ENCODE results near the gene NR0B1. TPM values are rescaled to one million over a fixed set of nuclear protein-coding genes. Genes with fewer than 3 reads are reported as not detected.

Gene NR0B1
- total RNA-seq, 2 experiments from 2014 or later = not detected

GRCh38 chrX:30302956-30303355 lies 6.2 kb downstream of the NR0B1 start:
- no peak for DNase-seq
- no peaks in the 10 kb centered on the region for H3K4me1 Mint-ChIP-seq (ENCODE audit: low read depth)
- no peak overlapping the region for H3K27ac Mint-ChIP-seq
- no peaks in the 10 kb centered on the region for H3K36me3 Mint-ChIP-seq
- no peak overlapping the region for H3K4me3 Mint-ChIP-seq
- intact Hi-C loops (cut with micrococcal nuclease) = no loop called here
- H3K27me3 Mint-ChIP-seq = peaks cover 8% of the 10 kb centered on the region
- CTCF ChIA-PET = no interaction called here
- POLR2A ChIA-PET = no interaction called here
- no peaks in the 10 kb centered on the region for H3K9me3 Mint-ChIP-seq

GRCh38 chrX:30301963-30302362 lies 7.2 kb downstream of the NR0B1 start:
- Mint-ChIP-seq H3K27me3 (peaks cover 3% of the 10 kb centered on the region), H3K4me3 (no peak overlapping the region), H3K27ac (no peak overlapping the region), H3K9me3 (no peaks in the 10 kb centered on the region), H3K36me3 (no peaks in the 10 kb centered on the region), H3K4me1 (ENCODE audit: low read depth) (no peaks in the 10 kb centered on the region)
- ChIA-PET POLR2A (no interaction called here), CTCF (no interaction called here)
- intact Hi-C loops (cut with micrococcal nuclease) = no loop called here
- DNase-seq = no peak

GRCh38 chrX:30301208-30301607 lies 8.0 kb downstream of the NR0B1 start:
- Mint-ChIP-seq H3K27me3 (no peaks in the 10 kb centered on the region), H3K9me3 (no peaks in the 10 kb centered on the region), H3K36me3 (no peaks in the 10 kb centered on the region), H3K27ac (no peak overlapping the region), H3K4me3 (no peak overlapping the region), H3K4me1 (ENCODE audit: low read depth) (no peaks in the 10 kb centered on the region)
- no peak for DNase-seq
- intact Hi-C loops (cut with micrococcal nuclease) = no loop called here
- POLR2A ChIA-PET = no interaction called here
- CTCF ChIA-PET = interaction anchor here (0.6 kb wide), 1 partner anchor 1276 kb away, joined by 3 read pairs; no protein-coding TSS in a partner anchor

- Mint-ChIP-seq H3K36me3 (no peaks in the 10 kb centered on the region), H3K4me1 (ENCODE audit: low read depth) (no peaks in the 10 kb centered on the region), H3K27ac (no peak overlapping the region), H3K9me3 (no peaks in the 10 kb centered on the region), H3K4me3 (no peak overlapping the region), H3K27me3 (no peaks in the 10 kb centered on the region)
- CTCF ChIA-PET = no interaction called here
- POLR2A ChIA-PET = no interaction called here
- intact Hi-C loops (cut with micrococcal nuclease) = no loop called here
- DNase-seq = no peak
These were observed 12.6 kb downstream of the NR0B1 start for GRCh38 chrX:30296408-30297254.

GRCh38 chrX:30283456-30284200 lies 25.6 kb downstream of the NR0B1 start:
- Mint-ChIP-seq H3K4me1 (ENCODE audit: low read depth) (no peaks in the 10 kb centered on the region), H3K27me3 (no peaks in the 10 kb centered on the region), H3K9me3 (no peaks in the 10 kb centered on the region), H3K4me3 (no peak overlapping the region), H3K27ac (no peak overlapping the region), H3K36me3 (no peaks in the 10 kb centered on the region)
- no peak for DNase-seq
- intact Hi-C loops (cut with micrococcal nuclease) = no loop called here
- ChIA-PET POLR2A (no interaction called here), CTCF (no interaction called here)

- Mint-ChIP-seq H3K4me3 (no peak overlapping the region), H3K27ac (no peak overlapping the region), H3K9me3 (no peaks in the 10 kb centered on the region), H3K36me3 (no peaks in the 10 kb centered on the region), H3K27me3 (no peaks in the 10 kb centered on the region), H3K4me1 (ENCODE audit: low read depth) (no peaks in the 10 kb centered on the region)
- DNase-seq = no peak
- intact Hi-C loops (cut with micrococcal nuclease) = no loop called here
- ChIA-PET CTCF (no interaction called here), POLR2A (no interaction called here)
These were observed 26.7 kb downstream of the NR0B1 start for GRCh38 chrX:30282527-30282926.

GRCh38 chrX:30280428-30280827 lies 28.8 kb downstream of the NR0B1 start:
- Mint-ChIP-seq H3K27me3 (no peaks in the 10 kb centered on the region), H3K9me3 (no peaks in the 10 kb centered on the region), H3K36me3 (no peaks in the 10 kb centered on the region), H3K4me3 (no peak overlapping the region), H3K4me1 (ENCODE audit: low read depth) (no peaks in the 10 kb centered on the region), H3K27ac (no peak overlapping the region)
- CTCF ChIA-PET = no interaction called here
- intact Hi-C loops (cut with micrococcal nuclease) = no loop called here
- DNase-seq = no peak
- POLR2A ChIA-PET = no interaction called here

- POLR2A ChIA-PET = no interaction called here
- Mint-ChIP-seq H3K27ac (no peak overlapping the region), H3K4me3 (no peak overlapping the region), H3K36me3 (no peaks in the 10 kb centered on the region), H3K9me3 (no peaks in the 10 kb centered on the region), H3K27me3 (no peaks in the 10 kb centered on the region), H3K4me1 (ENCODE audit: low read depth) (no peaks in the 10 kb centered on the region)
- intact Hi-C loops (cut with micrococcal nuclease) = loop anchor here (10.0 kb wide), 1 partner anchor 216 kb away; no protein-coding TSS in a partner anchor
- no peak for DNase-seq
- CTCF ChIA-PET = no interaction called here
These were observed 30.8 kb downstream of the NR0B1 start for GRCh38 chrX:30278365-30278764.

- DNase-seq = no peak
- Mint-ChIP-seq H3K27ac (no peak overlapping the region), H3K4me3 (no peak overlapping the region), H3K9me3 (no peaks in the 10 kb centered on the region), H3K27me3 (no peaks in the 10 kb centered on the region), H3K4me1 (ENCODE audit: low read depth) (no peaks in the 10 kb centered on the region), H3K36me3 (no peaks in the 10 kb centered on the region)
- POLR2A ChIA-PET = no interaction called here
- intact Hi-C loops (cut with micrococcal nuclease) = loop anchor here (10.0 kb wide), 1 partner anchor 219 kb away; no protein-coding TSS in a partner anchor
- CTCF ChIA-PET = interaction anchor here (0.6 kb wide), 1 partner anchor 10 kb away, joined by 3 read pairs; no protein-coding TSS in a partner anchor
These were observed 33.7 kb downstream of the NR0B1 start for GRCh38 chrX:30275498-30275897.

- intact Hi-C loops (cut with micrococcal nuclease) = loop anchor here (10.0 kb wide), 1 partner anchor 224 kb away; no protein-coding TSS in a partner anchor
- no peak overlapping the region for H3K4me3 Mint-ChIP-seq
- H3K9me3 Mint-ChIP-seq = no peaks in the 10 kb centered on the region
- no peak overlapping the region for H3K27ac Mint-ChIP-seq
- H3K27me3 Mint-ChIP-seq = no peaks in the 10 kb centered on the region
- H3K36me3 Mint-ChIP-seq = no peaks in the 10 kb centered on the region
- no peak for DNase-seq
- CTCF ChIA-PET = no interaction called here
- POLR2A ChIA-PET = no interaction called here
- H3K4me1 Mint-ChIP-seq (ENCODE audit: low read depth) = no peaks in the 10 kb centered on the region
These were observed 38.6 kb downstream of the NR0B1 start for GRCh38 chrX:30270639-30271038.

- POLR2A ChIA-PET = no interaction called here
- H3K27ac Mint-ChIP-seq = no peak overlapping the region
- H3K9me3 Mint-ChIP-seq = no peaks in the 10 kb centered on the region
- no peak overlapping the region for H3K4me3 Mint-ChIP-seq
- H3K27me3 Mint-ChIP-seq = no peaks in the 10 kb centered on the region
- no peaks in the 10 kb centered on the region for H3K4me1 Mint-ChIP-seq (ENCODE audit: low read depth)
- CTCF ChIA-PET = no interaction called here
- H3K36me3 Mint-ChIP-seq = no peaks in the 10 kb centered on the region
- intact Hi-C loops (cut with micrococcal nuclease) = no loop called here
- DNase-seq = no peak
These were observed 46.4 kb downstream of the NR0B1 start for GRCh38 chrX:30262763-30263162.

- Mint-ChIP-seq H3K4me3 (no peak overlapping the region), H3K27ac (no peak overlapping the region), H3K4me1 (ENCODE audit: low read depth) (no peaks in the 10 kb centered on the region), H3K36me3 (no peaks in the 10 kb centered on the region), H3K9me3 (no peaks in the 10 kb centered on the region), H3K27me3 (no peaks in the 10 kb centered on the region)
- intact Hi-C loops (cut with micrococcal nuclease) = no loop called here
- ChIA-PET CTCF (no interaction called here), POLR2A (no interaction called here)
- DNase-seq = no peak
These were observed 48.2 kb downstream of the NR0B1 start for GRCh38 chrX:30261012-30261411.

- intact Hi-C loops (cut with micrococcal nuclease) = no loop called here
- Mint-ChIP-seq H3K27me3 (no peaks in the 10 kb centered on the region), H3K36me3 (no peaks in the 10 kb centered on the region), H3K9me3 (no peaks in the 10 kb centered on the region), H3K4me1 (ENCODE audit: low read depth) (no peaks in the 10 kb centered on the region), H3K4me3 (no peak overlapping the region), H3K27ac (no peak overlapping the region)
- ChIA-PET POLR2A (no interaction called here), CTCF (no interaction called here)
- DNase-seq = no peak
These were observed 49.3 kb downstream of the NR0B1 start for GRCh38 chrX:30259927-30260326.

Data from activated CD4-positive, alpha-beta memory T cell treated with anti-CD3 and anti-CD28 coated beads for 36 hours (primary cell).